ENCODE data around the gene MAB21L4.

The MAB21L4 gene

DNA sequence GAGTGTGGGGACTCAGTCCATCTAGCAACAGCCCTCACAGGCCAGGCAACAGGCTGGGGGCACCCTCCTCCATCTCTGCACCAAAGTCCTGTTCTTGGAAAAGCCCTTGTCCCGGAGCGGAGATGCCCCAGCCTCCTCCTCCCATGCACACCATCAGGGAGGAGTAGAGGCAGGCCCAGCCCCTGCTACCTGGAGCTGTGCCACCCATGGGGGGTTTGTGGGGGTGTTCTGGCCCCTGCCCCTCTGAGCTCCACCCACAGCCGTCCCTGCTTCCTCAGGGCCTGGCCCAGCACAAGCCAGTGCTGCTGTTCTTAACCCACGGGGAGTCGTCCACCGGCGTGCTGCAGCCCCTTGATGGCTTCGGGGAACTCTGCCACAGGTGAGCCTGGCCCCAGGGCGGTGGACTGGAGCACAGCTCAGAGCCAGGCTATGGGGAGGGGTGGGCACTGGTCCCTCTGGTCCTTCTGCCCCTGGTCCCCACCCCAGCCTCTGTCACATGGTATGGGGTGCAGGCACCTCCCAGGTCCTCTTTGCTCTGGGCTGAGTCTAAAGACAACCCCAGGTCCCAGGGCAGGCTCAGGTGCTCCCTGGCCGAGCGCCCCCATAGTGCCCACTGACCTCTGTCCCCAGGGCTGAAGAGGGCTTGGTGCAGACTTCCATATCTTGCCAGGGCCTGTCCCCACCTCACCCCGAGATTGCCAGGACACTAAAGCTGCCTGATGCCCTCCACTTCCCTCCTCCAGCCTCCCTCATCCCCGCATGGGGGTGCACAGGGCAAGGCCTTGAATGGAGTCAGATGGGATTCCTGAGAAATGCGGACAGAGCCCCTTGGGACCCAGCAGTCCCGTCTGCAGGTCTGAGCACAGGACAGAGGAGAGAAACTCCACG, 24.6 kb downstream of the MAB21L4 start:
- TF ChIP-seq, protein P1, sequence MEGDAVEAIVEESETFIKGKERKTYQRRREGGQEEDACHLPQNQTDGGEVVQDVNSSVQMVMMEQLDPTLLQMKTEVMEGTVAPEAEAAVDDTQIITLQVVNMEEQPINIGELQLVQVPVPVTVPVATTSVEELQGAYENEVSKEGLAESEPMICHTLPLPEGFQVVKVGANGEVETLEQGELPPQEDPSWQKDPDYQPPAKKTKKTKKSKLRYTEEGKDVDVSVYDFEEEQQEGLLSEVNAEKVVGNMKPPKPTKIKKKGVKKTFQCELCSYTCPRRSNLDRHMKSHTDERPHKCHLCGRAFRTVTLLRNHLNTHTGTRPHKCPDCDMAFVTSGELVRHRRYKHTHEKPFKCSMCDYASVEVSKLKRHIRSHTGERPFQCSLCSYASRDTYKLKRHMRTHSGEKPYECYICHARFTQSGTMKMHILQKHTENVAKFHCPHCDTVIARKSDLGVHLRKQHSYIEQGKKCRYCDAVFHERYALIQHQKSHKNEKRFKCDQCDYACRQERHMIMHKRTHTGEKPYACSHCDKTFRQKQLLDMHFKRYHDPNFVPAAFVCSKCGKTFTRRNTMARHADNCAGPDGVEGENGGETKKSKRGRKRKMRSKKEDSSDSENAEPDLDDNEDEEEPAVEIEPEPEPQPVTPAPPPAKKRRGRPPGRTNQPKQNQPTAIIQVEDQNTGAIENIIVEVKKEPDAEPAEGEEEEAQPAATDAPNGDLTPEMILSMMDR (IDR thresholded peaks at IDR 0.05; ENCODE audit: control insufficient read depth, extremely low read depth, insufficient read depth): no peak
- no peak overlapping the region for H3K4me3 ChIP-seq (ENCODE audit: low read depth, low read length)
- no peak for DNase-seq (ENCODE audit: low read depth)

DNA sequence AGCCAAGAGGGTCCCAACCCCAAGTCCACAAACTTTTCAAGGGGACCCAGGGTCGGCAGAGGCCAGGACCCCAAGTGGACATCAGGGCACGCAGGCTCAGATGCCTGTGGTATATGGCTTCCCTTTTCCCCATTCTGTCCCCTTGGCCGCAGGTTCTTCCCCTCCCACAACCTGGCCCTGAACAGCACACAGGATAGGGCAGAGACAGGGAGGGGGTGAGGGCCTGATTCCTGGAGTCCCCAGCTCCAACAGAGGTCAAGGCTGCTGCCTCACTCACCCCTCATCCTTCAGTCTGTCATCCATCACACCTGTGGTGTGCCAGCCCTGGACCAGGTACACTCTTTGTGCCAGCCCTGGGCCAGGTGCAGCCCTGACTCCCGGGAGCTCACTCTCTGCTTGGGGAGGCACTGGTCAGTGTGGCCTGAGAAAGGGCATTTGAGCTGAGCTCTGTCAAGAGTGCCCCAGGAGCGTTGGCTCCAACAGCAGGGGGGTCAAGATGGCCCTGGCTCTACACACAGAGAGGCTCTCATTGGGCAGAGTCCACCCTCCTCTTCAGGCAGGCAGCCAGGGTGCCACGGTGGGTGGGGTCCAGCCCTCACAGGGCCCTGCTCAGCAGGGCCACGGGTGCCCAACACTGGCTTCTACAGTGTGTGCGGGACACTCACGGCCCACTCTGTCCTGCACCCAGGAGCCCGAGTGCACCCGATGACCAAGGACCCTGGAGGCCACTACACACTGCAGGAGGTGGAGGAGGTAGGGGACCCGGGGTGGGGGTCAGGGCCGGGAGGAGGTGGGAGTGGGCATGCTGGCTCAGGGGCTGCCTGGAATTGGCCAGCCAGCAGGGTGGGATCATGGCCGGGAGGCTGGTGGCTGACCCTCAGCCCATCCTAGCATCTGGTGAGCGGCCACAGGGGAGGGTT, 25.7 kb downstream of the MAB21L4 start:
- no peak for DNase-seq (ENCODE audit: low read depth)
- no peak overlapping the region for H3K4me3 ChIP-seq (ENCODE audit: low read depth, low read length)
- TF ChIP-seq, protein P1 (IDR thresholded peaks at IDR 0.05; ENCODE audit: control insufficient read depth, extremely low read depth, insufficient read depth): no peak

GRCh38 chr2:240869109-240869955, 26.6 kb downstream of the MAB21L4 start:
- DNase-seq (ENCODE audit: low read depth): no peak
- H3K4me3 ChIP-seq (ENCODE audit: low read depth, low read length): no peak overlapping the region
- TF ChIP-seq, protein P1 (IDR thresholded peaks at IDR 0.05; ENCODE audit: control insufficient read depth, extremely low read depth, insufficient read depth): no peak

DNA sequence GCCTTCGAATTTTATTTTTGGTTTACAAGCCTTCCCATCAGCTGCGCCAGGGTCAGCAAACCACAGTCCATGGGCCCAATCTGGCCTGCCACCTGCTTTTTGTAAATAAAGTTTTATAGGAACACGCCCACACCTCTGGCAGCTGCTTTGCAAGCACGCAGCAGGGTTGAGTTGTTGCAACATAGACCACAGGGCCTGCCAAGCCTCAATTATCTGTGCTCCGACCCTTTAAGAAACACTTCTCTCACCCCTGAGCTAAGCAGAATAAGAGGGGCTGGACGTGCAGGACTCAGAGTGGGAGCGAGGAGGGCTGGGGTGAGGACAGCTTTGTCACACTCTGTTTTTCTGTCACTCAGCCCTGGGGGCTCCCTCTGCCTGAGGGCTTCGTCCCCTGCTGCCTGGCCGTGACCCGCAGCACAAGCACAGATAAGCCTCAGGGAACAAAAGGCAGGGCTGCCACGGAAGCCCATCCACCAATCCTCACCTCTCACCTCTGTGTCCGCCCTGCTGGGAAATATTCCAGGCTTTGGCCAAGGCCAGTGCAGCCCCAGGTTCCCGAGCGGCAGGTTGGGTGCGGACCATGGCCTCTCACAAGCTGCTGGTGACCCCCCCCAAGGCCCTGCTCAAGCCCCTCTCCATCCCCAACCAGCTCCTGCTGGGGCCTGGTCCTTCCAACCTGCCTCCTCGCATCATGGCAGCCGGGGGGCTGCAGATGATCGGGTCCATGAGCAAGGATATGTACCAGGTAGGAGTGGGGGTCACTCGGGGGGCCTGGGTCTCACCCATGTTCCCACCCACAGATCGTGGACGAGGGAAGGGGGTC, 27.5 kb downstream of the MAB21L4 start, which contains the start of gene AGXT:
TSS of gene AGXT (plus strand) at position 539 of the 823 bp plus-strand sequence. CDS start at position 581, 42 bp downstream.
- no peak within 1 kb of the TSS for H3K4me3 ChIP-seq (ENCODE audit: low read depth, low read length)
- TF ChIP-seq, protein P1 (IDR thresholded peaks at IDR 0.05; ENCODE audit: control insufficient read depth, extremely low read depth, insufficient read depth): no peak
- peak; percentile 67 for DNase-seq (ENCODE audit: low read depth)

GRCh38 chr2:240865391-240865790, 30.6 kb downstream of the MAB21L4 start:
- DNase-seq (ENCODE audit: low read depth): no peak
- no peak overlapping the region for H3K4me3 ChIP-seq (ENCODE audit: low read depth, low read length)
- TF ChIP-seq, protein P1 (IDR thresholded peaks at IDR 0.05; ENCODE audit: control insufficient read depth, extremely low read depth, insufficient read depth): no peak
